GM19397 (cell line): ENCODE data around the gene CD82.

ENCODE experiments used
- ATAC-seq: cut with Tn5 transposase; IDR thresholded peaks from one replicate; pipeline ENCODE4 v1.9.1; 2021; ENCODE audit warnings: mild to moderate bottlenecking, moderate library complexity; ENCODE audit not compliant: unreplicated experiment

Gene CD82, protein sequence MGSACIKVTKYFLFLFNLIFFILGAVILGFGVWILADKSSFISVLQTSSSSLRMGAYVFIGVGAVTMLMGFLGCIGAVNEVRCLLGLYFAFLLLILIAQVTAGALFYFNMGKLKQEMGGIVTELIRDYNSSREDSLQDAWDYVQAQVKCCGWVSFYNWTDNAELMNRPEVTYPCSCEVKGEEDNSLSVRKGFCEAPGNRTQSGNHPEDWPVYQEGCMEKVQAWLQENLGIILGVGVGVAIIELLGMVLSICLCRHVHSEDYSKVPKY

DNA sequence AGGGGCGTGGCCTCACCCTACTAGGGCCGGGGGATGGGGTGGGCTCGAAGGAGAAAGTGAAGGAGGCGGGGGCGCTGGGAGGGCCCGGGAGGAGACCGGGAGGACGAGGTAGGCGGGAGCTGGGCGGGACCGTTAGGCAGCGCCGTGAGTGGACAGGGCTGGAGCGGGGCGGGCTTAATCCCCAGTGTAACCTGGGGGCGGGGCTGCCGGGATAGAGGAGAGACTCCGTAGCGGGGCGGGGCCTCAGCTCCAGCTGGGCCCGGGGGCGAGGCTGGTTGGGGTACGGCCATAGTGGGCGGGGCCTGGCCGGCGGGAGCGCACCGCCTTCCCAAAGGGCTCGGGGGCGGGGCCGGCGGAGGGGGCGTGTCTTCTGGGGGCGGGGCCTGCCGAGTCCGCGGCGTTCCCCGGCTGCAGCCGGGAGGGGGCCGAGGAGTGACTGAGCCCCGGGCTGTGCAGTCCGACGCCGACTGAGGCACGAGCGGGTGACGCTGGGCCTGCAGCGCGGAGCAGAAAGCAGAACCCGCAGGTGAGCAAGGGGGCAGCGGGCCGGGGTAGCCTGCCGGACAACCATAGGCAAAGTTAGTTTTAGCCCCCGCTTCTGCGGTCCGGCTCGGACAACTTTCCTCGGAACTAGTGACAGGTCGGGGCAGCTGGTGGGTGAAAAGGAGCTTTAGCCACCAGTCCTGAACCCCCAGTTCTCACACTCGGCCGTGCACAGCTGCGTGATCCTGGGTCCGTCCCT lies at the start of gene CD82:
CD82 (plus strand) TSS at position 453 of the 742 bp plus-strand sequence. CDS start 29,000 bp downstream, outside the sequence.
- peak; percentile 80 for ATAC-seq

GRCh38 chr11:44516688-44517507 lies 48.6 kb upstream of the CD82 start:
- no peak for ATAC-seq

DNA sequence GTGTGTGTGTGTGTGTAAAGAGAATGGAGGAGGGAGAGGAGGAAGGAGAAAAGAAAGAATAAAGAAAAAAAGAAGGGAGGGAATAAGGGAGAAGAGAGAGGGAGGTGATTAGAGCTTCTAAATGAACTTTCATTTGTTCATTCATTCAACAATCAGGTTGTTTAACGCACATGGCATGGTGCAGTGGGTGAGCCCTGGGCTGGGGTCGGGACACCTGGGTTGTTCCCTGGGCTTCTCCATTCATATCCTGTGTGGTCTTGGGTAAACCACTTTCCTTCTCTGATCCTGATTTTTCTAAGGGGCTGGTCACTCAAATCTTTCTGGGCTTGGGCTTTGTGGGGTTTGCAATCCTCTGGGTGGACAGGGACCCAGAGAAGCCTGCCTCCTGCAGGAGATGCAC lies 47.9 kb upstream of the CD82 start:
- ATAC-seq = no peak

DNA sequence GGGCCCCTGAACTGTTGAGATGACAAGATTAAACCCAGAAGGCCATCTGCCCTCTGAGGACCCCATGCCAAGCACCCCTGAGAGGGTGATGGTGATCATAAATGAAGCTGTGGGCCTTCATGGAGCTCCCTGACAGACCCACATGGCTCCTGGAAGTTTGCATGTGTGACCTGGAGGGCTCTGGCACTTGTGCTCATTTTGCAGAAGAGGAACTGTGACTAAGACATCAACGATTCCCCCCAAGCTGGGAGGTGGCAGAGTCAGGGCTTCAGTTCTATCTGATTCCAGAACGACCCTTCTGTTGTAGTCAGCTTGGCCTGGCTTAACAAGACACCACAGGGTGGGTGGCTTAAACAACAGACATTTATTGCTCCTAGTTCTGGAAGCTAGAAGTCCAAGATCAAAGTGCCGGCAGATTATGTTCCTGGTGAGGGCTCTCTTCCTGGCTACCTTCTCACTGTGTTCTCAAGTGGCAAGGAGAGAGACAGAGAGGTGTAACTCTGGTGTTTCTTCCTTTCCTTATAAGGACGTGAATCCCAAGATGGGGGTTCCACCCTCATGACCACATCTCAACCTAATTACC lies 46.4 kb upstream of the CD82 start:
- ATAC-seq = no peak

GRCh38 chr11:44519989-44520737 lies 45.3 kb upstream of the CD82 start:
- ATAC-seq = no peak

DNA sequence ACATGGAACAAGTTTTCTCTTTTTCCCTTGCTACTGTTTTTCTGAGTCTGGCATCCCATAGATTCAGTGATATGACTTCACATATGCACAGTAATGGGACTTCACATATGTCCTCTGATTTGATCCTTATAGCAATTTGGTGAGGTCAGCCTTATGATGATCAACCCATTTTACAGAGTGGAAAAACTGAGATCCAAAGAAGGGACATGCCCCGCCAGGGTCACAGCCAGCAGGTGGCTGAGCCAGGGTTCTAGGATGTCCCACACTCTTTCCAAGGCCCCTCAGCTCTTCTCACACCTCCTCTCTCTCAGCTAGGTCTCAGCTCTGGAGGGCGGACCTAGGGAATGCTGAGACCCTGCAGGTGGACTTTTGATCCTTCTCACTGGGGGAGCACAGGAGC lies 44.3 kb upstream of the CD82 start:
- no peak for ATAC-seq

DNA sequence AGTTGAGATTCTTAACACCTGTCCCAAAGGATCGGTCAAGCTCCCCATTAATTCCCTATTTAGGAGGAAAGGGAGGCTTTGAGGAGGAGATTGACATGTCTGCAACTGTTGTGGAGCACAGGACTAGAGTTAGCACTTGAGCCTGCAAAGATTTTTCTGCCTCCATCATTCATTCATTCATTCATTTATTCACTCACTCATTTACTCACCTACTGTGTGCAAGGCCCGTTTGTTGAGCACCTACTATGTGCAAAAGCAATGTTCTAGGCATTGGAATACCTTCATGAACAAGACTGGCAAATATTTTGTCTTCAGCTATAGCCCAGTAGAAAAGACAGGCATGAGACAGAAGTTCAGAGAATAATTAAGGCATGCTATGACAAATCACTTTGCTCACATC lies 43.2 kb upstream of the CD82 start:
- ATAC-seq = no peak

DNA sequence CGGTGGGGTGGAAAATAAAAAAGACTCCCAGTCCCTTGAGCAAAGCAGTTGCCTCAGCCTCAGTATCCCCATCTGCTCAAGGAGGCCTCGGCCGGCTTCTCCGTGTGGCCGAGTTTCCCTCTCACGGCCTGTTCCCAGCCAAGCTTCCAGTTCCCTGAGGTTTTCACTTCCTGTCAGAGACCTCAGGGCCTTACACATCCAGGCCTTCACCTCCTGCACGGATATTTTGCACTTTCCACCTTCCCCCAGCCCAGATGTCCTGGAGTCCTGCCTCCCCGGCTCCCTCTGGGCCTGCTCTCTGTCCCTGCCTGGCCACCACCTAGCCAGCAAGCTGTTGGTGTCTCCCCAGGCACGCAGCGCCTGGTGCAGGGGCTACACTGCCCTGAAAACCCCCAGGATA lies 41.1 kb upstream of the CD82 start:
- no peak for ATAC-seq

DNA sequence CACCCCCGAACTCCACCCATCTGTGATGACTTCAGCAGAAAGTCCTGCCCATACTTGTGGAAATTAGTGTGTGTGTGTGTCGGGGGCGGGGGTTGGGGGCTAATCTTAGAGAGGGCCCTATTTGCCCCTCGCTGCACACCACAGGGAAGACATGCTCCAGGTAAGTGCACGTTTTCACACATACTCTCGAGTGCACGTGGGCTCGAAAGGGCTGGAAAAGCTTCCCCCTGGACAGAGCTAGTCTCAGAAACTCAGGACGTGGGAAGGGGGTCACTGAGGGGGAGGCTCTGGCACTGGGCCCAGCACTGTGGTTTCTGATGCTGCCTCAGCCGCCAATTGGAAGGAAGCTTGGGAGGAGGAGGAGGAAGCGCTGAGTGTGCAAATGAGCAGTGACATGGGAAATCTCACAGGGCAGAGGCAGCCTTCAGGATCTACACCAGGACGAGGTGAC lies 40.7 kb upstream of the CD82 start:
- ATAC-seq = no peak

- no peak for ATAC-seq
These were observed 39.8 kb upstream of the CD82 start for GRCh38 chr11:44525473-44526252.

DNA sequence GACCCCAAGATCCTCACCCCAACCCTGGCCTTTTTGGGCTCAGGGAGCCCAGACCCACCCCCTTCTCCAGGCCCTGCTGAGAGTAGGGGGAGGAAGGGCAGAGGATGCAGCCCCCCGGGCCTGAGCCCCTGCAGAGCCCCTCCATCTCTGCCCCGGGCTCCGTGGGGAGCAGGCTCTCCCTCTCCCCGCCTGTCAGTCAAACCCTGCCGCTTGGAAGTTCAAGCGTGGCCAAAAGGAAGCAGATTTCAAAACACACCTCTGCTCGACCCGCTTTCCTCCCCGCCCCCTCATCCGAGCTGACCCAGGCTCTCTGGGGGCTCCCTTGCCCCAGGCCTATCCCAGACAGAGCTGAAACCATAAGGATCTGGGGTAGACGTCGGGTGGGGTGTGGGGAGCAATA lies 39.0 kb upstream of the CD82 start:
- no peak for ATAC-seq

- no peak for ATAC-seq
These were observed 38.0 kb upstream of the CD82 start for GRCh38 chr11:44527476-44527875.

DNA sequence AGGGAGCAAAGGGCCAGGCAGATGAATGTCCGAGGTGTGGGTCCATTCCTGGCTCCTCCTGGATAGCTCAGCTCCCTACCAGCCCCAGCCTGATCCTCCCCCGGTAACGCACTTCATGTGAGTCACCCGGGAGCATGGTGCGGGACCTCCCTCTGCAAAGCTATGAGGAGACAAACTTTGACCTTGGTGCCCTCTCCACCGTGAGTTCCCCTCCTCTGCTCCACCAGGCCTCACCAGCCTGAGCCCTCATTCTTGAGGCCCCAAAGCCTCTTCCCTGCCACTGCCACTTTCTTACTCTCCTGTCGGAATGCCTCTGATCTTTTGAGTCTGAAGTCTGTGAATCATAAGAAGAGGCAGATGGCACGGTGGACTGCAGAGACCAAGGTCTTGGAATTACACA lies 37.4 kb upstream of the CD82 start:
- no peak for ATAC-seq

DNA sequence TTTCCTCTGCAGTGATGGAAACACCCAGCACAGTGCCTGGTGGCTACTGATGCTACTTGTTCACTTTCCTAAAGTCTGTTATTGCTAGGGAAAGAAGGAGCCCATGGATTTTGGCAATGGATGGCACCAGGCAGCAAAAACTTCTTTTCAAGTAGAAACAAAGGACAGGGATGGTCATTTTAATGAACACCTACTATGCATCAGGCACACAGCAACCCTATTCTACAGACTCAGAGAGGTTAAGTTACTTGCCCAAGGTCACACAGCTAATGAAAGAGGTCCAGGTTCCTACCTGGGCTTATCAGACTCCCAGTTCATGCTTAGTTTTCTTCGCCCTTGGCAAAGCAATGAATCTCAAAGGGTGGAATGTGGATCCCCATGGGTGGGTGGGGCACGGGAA lies 36.9 kb upstream of the CD82 start:
- ATAC-seq = no peak

DNA sequence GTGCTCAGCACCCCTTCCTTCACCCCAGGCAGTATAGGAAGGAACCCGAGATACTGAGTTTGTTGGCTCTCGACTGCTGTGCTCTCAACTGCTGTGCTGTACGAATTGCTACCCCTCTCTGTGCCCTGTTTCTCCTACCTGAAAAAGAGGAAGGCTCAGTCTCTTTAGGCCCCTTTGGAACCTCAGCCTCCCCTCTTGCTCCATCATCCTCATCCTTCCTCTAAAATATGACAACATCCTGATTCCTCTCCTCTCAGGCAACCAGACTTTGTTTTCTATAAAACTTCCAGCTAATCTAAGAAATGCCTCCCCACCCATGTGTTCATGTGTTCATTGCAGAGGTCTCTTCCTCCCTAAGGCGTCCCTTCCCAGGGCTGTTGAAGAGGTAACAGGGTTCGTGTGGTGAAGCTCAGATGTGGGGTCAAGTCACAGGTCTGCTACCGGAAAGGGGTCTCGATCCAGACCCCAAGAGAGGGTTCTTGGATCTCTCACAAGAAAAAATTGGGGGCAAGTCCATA lies 35.5 kb upstream of the CD82 start:
- ATAC-seq = no peak

- ATAC-seq = no peak
These were observed 34.9 kb upstream of the CD82 start for GRCh38 chr11:44530413-44531115.

- no peak for ATAC-seq
These were observed 34.4 kb upstream of the CD82 start for GRCh38 chr11:44531116-44531504.

DNA sequence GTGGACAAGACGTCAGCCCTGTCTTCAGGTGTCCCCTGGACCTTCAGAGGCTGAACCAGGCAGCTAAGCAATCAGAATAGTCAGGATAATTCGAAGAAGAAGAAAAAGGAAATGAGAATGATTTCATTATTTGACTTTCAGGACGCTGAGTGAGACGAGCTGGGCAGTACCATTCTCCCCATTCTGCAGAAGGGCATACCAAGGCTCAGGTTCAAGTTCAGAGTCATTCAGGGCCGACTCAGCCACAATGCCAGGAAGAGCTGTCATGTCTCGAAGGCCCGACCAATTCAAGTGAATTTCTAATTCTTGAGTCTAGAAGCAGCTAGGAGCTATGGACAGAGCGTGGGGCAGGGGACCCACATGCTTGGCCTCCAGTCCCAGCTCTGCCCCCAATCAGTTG lies 33.8 kb upstream of the CD82 start:
- ATAC-seq = no peak

DNA sequence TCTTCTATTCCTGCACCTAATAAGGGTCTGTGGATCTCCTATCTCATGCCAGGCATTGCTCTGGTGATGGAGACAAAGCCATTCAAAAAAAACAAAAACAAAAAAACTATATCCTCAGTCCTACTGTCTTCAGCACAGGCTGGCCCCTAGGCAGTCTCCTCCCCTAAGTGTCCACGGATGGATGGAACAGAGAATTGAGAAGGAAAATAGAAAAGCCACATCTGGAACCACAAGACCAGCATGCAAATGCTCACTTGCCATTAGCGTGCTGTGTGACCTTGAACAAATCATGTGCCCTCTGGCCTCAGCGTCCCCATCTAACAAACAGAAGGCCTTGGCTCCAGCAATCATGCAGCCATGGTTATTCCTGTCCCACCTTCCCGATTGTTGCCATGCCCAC lies 32.7 kb upstream of the CD82 start:
- ATAC-seq = no peak
